CD1c-positive myeloid dendritic cell (primary cell): ENCODE measurements around the gene SBNO2.

ENCODE experiments used
- DNase-seq: peaks from one replicate; pipeline ENCODE4 v3.0.0-alpha.2; 2016; ENCODE audit errors: extremely low spot score

SBNO2 gene

DNA sequence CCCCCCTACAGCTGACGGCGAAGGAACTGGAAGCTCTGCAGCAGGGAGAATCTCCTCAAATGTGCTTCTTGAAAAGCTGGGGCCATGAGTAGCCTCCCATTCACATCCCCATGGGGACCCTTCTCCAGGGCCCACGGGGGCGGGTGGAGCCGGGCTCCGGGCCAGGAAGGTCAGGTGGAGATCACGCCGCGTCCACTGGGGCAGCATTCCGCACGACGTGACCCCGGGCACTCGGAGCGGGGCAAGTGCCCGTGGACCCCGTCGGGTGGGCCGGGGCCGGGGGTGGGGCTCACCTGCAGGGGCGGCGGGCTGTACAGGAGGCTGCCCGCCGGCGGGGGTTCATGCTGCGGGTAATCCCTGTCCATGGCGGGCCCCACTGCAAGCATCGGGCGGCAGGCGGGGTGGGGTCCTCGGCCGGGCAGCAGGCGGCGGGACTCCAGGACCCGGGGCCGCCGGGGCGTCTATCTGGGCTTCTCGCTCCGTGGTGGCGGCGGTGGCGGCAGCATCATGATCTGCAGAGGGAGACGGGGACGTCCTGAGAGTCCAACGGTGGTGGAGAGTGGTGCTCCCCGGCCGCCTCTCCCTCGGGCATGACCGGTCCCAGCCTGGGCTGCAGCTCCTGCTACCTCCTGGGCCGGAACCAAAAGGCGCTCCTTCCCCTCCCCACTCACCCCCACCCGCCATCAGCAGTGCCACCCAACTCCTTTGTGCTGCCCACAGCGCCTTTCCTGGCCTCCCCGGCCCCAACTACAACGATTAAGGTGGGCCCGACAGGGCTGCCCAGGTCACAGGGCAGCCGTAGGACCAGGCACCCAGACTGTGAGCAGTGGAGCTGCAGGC lies 20.0 kb downstream of the SBNO2 start:
- no peak for DNase-seq

DNA sequence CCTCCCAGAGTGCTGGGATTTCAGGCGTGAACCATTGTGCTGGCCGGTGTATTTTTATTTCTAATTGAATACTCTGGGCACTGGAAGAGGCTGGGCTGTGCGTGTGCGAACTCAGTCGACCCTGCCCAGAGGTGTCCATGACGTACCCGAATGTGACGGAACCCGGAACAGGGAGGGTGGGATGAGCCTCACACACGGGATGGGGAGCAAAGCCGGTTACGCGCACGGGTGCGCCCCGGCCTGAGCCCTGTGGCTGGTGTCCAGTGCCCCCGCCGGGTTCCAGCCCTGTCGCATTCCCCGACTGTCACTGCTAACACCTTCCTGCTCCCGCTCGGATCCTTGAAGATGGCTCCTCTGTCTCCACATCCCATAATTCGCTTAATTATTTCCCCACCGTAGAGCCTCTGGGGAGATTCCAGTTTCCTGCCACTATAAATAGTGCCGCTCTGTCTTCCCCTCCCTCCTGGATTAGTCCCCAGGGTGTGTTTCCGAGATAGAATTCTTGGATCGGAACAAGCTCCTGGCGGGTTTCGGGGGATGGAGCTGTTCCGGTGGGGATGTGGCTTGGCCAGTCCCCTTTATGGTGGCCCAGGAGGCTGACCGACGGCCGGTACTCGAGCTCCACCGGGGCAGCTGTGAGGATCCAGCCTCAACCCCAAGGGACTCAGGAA lies 22.0 kb downstream of the SBNO2 start:
- DNase-seq: no peak

DNA sequence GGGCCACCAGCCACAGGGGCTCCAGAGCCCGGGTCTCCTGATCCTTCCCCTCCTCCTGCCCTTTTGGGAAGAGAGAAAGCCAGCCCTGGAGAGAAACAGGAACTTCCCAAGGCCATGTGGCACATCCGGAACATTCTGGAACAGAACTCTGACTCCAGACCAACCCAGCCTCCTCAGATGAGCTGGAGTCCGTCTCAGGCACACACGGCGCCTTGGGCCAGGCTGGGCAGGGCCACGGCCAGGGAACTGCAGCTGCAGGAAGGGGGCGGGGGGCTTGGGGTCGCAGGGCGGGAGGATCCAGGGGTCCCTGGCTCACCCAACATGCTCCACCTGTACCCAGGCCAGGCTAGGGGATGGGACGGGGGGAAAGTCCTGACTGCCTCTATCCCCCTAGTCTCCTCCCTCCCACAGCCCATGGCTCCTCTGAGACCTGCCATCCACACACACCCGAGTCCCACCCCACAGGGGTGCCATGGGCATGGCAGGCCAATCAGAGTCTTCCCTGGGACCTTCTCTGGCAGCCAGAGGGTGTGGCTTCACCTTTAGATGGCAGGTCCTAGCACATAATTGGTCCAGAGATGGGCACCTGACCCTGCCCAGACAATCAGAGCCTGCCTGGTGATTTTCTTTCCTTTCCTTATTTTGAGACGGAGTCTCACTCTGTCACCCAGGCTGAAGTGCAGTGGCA lies 22.9 kb downstream of the SBNO2 start:
- peak; percentile 53 for DNase-seq

DNA sequence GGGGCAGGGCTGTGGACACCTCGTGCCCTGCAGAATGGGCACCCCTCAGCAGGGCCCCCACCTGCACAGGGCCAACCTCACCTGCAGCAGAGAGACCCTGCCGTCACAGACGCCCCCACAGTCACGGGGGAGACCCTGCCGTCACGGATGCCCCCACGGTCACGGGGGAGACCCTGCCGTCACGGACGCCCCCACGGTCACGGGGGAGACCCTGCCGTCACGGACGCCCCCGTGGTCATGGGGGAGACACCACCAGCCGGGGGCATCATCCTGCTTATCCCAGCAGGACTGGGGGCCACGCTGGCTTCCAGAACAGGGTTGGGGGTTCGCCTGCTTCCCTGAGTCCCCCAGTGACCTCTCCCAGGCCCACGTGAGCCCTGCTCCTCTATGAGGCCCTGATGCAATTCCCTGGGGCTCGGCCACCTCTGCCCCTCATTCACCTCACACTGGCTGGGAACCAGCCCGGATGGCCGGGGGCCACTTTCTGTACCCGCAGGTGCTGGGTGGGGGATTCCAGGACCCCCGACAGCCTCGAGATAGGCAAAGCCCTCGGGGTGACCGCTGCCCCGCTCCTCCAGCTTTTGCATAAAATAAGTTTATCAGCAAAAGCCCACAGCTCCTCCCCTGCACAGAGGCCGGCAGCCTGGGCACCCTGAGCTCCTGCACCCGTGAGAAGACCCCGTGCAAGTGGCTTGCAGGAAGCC lies 23.6 kb downstream of the SBNO2 start:
- DNase-seq: no peak

DNA sequence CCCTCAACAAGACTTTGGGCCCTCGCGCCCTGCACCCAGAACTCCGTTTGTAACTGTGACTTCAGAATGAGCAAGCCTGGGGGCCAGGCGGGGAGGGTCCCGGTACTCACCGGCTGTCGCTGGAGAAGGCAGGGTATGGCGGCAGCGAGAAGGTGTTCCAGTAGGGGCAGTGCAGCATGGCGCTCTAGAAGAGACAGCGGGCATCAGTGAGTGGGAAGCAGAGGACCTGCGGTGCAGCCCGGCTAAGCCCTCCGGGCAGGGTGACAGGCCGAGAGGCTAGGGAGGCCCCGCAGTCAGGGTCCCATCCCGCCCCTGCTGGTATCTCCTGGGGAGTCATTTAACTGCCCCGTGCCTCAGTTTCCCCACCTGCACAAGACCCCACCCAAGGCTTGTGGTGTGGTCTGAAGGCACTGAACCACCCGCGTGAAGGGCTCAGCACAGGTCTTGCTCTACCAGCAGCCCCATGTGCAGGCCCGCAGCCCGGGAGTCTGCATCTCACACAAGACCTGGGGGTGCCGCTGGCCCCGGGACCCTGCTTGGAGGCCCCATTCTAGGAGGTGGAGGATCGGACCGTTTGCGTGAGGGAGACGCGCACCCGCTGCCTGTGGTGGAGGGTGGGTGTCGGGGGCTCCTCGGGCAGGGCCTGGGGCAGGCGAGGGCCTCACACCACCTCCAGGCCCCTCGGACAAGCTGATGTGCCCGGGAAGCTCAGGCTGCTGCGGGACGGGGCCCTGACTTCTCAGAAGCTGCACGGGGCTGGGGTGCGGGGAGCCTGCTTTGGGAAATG lies 24.6 kb downstream of the SBNO2 start:
- no peak for DNase-seq

DNA sequence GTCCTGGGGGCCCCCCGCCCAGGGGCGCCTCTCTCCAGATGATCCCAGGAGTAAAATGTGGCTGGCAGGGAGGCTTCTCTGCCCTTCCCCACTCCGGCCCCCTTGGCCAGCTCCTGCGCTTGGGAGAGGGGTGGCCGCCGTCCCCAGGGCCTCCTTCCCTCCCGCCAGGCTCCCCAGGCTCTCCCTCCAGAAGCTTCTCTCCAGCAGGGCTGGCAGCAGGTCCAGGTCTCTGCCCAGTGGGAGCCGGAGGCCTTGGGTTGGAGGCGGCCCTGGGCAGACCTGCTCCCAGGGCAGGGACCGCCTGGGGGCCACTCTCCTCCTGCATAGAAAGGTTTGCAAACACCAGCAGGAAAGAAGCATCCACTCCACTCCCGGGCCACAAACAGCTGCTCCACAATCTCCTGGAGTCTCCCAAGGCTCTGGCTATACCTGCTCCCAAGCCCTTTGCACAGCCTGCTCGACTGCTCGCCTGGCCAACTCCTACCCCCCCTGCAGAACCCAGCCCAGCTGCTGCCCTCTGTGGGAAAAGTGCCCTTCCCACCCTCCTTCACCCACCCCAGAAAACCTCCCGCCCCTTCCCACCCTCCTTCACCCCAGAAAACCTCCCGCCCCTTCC lies 26.0 kb downstream of the SBNO2 start:
- DNase-seq: no peak

DNA sequence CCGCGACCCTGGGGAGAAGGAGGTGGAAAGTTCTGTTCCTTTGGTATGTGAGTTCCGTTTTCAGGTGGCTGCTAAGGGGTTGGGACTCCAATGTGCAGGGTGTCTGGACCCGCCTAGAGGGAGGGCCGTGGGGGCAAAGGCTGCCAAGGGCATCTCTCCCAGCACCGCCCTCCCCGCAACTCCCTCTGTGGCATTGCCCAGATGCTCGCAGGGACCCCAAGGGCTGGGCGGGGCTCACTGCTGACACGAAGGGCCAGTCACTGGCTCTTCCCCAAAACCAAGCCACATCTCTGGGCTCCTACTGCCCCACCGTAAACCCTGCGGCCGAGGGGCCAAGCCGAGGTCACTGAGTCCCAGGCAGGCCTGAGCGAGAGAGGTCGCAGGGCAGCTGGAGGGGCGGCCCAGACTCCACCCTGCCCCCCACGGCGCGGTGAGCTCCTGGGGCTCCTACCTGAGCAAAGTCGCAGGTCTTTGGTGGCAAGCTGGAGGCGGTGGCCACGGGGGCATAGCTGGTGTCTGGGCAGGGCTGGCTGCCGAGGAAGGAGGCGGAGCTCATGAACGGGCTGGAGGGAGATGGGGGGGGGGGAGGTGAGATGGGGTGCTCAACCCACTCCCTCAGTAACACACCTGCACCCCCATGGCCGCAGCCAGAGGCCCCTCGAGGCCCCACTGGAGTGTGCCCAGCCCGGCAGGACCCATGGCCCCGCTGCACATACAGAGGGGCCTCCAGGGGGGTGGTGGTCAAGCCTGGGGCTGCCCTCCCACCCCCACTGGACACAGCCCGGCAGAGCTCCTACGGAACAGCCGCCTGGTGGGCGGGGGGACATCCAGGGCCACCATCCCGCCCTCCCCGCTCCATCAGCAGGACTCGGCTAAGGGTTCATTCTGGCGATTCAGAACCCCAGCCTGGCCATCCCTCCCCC lies 26.9 kb downstream of the SBNO2 start:
- DNase-seq: no peak

DNA sequence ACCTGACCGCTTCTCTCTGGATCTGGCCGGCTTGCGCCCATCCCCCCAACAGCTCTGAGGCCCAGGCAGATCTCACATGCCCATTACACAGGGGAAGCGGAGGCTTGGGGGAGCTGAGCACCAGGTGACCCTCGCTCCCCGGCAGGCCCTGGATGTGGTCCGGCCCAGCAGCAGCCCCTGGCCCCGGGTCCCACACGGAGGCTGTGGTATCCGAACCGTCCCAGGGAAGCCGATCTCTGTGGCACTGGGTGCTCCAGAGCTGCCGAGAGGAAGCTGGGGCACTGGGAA lies 27.7 kb downstream of the SBNO2 start:
- DNase-seq: no peak

DNA sequence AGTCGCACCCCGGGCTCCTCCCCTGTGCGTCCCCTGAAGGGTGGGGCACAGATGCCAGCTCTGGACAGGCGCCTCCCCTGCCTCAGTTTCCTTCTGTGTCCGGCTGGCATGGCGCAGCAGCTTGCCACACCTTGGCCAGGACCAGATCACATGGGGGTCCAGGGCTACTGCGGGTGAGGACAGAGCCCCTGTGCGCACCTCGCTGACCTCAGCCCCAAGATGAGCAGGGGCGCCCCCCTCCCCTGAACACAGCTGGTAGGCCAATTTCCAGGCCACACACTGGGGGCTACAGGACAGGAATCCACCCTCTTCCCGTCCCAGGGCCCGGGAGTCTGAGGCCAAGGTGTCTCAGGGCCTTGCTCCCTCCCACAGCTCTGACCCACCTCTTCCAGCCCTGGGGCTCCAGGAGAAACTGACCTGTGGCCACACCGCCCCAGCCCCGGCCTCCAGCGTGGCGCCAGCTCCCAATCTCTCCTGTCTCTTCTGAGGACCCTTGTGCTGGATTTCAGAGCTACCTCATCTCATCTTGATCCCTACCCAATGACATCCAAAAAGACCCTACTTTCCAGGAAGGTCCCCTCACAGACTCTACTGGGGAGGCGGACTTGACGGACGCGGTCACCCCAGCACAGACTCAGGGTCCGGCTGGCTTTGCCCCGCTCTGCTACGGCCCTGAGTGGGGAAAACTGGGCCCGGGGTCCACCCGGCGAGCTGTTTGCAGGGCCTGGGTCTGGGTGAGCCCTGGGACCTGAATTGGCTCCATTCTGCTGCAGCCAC lies 28.2 kb downstream of the SBNO2 start:
- DNase-seq: no peak

DNA sequence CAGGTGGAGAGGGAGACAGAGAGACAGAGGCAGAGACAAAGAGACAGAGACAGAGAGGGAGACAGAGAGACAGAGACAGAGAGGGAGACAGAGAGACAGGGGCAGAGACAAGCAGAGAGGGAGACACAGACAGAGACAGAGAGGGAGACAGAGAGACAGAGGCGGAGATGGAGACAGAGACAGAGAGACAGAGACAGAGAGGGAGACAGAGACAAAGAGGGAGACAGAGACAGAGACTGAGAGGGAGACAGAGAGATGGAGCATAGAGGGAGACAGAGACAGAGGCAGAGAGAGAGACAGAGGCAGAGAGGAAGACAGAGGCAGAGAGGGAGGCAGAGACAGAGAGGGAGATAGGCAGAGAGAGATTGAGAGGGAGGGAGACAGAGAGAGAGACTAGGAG lies 29.3 kb downstream of the SBNO2 start:
- no peak for DNase-seq

DNA sequence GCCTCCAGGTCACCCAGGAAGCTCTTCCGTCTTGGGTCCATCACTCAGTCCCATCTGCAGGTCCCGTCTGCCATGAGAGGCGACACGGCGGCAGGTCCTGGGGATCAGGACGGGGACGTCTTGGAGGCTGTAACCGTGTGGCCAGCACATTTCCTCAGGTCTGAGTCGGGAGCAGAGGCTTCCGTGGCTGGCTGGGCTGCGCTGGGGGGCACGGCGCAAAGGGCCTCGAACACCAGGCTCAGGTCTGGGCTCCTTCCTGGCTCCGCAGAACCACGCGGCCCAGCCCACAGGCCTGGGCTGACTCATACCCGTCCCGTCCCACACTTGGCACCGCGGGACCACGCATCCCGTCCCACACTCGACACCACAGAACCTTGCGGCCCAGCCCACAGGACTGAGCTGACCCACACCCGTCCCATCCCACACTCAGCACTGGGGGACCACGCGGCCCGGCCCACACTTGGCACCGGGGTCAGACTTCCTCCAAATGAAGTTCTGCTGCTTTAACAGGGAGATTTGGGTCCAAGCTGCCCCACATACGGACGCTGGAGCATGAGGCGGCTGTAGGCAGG lies 30.2 kb downstream of the SBNO2 start:
- no peak for DNase-seq

DNA sequence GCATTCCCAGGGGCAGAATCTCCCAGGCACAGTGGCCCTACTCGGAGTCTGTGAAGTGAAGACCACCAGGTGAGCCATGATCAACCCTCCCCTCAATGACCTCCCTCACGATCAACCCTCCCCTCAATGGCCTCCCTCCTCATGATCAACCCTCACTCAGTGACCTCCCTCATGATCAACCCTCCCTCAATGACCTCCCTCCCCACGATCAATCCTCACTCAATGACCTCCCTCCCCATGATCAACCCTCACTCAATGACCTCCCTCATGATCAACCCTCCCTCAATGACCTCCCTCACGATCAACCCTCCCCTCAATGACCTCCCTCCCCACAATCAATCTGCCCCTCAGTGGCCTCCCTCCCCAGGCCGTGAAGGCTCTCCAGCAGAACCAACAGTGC lies 32.1 kb downstream of the SBNO2 start:
- no peak for DNase-seq

DNA sequence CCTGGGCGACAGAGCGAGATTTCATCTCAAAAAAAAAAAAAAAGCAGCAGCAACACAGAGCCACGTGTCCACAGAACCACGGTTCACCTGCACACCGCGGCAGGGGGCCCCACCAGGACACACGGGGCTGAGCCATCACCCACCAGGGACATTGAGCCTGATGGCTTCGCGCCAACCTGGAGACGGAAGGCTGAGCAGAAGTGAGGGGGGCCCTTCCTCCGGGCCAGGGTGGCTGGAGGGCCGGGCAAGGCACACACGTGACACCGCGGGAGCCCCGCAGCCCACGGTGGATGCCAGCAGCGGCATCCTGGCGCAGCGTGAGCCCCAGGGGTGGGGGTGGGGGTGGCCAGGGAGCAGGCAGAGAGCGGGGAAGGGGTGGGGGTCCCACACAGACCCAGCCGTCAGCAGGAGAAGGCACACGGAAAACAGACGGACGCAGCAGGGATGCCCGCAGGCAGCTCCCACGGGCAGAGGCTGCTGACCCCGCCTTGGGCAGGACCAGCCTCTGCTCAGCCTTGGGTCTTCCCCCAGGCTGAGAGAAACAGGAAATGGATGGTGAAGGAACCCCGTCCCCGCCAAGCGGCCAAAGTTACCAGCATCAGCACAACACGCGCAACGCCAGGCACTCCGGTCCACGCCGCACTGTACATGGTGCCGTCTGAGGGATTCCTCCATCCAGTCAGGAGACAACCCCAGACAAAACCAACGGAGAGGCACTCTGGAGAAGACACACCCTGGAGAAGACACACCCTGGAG lies 33.6 kb downstream of the SBNO2 start:
- no peak for DNase-seq

DNA sequence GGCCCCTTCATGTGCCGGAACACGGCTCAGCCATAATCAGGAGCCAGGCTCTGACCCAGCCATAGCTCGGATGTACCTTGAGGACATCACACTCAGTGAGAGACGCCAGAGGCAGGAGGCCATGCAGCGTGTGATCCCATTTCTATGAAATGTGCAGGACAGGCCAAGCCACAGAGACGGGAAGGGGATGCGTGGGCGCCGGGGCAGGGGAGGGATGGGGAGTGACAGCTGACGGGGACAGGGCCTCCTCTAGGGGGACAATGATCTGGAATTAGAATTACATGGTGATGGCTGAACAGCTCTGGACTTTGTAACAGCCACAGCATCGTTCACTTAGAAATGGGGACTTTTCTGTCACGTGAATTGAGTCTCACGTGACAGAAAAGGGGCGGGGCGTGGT lies 34.9 kb downstream of the SBNO2 start:
- DNase-seq: no peak

DNA sequence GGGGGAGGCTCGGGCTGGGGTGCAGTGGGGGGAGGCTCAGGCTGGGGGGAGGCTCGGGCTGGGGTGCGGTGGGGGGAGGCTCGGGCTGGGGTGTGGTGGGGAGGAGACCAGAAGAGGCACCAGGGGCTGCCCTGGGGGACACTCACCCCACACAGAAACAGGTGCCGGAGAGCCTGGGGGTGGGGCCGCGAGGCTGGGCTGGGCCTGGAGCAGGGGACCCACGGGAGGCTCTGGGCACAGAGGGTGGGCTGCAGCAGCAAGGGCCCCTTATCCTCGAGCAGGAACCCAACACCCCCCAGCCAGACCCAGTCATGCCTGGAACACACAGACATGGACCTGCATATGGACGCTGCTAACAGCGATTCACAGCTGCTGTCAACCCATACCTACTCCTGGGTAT lies 35.9 kb downstream of the SBNO2 start:
- no peak for DNase-seq

DNA sequence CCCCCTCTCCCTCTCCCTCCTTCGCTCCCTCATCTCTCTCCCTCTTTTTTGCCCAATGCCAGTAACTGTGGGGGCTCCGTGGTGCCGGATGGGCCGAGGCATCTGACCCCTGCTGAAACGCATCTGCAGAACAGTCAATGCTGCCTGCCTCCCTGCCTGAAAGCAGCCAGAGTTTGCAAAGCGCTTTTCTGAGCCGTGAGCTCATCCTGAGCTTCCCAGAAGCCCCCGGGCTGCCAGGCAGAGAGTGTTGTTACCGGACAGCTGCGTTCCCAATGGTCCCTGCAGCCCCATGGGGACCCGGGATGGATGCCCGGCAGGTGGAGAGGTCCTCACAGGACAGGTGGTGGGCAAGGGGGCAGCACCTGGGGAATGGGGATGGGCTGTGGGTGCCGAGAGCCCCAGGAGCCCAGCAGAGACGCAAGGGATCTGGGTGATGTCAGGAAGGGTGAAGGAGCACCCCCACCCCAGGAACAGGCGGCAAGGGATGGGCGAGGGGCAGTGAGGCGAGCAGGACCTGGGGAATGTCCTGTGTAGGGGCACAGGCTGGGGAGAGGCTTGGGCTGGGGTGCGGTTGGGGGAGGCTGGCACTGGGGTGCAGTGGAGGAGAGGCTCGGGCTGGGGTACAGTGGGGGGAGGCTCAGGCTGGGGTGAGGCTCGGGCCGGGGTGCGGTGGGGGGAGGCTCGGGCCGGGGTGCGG lies 37.3 kb downstream of the SBNO2 start:
- no peak for DNase-seq

DNA sequence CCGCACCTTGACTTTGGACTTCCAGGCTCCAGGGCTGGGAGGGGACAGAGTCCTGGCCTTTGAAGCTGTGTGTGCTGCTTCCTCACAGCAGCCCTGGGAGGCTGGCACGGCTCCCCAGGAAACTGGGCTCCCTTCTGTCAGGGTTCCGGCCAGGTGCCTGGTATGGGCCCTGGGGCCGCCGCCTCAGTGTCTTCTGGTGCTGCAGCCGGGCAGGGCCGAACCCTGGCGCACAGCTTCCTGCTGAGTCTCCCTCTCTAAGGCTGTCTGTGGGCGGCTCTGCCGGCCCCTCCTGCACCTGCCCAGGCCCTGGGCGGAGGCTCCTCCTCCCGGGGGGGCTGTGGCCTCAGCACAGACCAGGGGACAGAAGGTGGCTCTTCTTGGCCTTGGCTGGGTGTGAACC lies 37.9 kb downstream of the SBNO2 start:
- DNase-seq: no peak

DNA sequence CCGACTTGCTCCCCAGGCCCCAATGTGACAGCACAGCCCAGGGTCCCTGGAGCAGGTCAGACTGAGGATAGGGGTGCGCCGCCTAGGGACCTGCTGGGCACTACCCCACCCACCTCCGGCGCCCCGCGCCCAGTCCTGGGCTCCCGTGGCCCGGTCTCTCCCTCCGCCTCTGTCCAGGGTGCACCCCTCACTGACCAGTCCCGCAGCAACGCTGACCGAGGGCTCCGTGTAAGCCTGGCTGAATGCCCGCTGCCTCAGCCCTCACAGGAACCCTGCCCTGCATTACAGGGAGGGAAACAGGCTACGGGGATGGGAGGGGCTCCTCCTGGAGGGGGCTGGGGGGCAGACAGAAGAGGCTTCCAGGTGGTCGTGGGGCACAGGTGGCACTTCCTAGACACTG lies 38.6 kb downstream of the SBNO2 start:
- no peak for DNase-seq
